Limb (tissue), 2 donors: ENCODE results near the gene CDK2AP2.
"Not testable (repeated sequence)": the region's sequence is repeated elsewhere in the genome, so short reads cannot be mapped to it uniquely, and the experiment has no call there.

ENCODE experiments used
- DNase-seq, 2 donors: peaks; one replicate each; pipeline ENCODE4 v3.0.0-alpha.2; 2016; ENCODE audit errors: extremely low spot score in 2 of 2

Gene CDK2AP2

DNA sequence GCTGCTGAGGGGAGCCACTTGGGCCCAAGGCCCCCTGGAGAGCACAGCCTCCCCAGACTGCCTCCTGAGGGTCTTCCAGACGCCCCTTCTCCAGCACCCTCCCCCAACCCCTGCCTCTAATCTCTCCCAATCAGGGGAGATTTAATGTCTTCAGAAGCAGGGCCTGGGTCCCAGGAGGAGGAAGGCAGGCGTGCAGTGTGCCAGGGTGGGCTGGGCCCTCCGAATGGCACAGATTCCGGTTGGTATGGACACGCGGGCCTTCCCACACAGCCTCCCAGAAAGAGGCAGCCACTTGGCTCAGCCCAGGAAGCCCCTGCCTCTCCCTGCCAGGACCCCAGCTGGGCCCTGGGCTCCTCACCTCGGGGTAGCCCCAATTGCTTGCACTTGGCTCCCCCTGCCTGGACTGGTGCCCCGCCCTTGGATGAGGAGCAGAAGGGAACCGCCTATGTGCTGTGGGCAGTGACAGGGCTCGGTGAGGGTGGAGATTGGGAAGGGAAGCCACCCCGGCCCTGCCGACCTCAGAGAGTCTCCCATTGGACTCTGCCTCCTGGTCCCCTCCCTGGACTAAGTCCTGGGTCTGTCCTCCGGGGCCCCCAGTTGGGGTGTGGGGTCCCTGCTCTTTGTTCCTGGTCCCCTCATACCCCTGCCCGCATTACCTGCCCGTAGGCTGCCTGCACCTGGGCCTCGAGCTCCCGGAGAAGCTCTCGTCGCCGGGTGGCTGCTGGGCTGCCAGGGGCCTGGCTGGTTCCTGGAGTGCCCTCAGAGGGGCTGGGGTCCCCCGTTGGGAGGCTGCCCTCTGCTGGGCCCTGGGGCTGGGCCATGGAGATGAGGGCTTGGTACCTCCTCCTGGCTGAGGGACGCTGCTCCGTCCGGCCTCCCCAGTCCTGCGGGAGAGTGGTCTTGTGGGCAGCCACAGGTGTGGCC lies 15.9 kb upstream of the CDK2AP2 start:
- DNase-seq: no peak

DNA sequence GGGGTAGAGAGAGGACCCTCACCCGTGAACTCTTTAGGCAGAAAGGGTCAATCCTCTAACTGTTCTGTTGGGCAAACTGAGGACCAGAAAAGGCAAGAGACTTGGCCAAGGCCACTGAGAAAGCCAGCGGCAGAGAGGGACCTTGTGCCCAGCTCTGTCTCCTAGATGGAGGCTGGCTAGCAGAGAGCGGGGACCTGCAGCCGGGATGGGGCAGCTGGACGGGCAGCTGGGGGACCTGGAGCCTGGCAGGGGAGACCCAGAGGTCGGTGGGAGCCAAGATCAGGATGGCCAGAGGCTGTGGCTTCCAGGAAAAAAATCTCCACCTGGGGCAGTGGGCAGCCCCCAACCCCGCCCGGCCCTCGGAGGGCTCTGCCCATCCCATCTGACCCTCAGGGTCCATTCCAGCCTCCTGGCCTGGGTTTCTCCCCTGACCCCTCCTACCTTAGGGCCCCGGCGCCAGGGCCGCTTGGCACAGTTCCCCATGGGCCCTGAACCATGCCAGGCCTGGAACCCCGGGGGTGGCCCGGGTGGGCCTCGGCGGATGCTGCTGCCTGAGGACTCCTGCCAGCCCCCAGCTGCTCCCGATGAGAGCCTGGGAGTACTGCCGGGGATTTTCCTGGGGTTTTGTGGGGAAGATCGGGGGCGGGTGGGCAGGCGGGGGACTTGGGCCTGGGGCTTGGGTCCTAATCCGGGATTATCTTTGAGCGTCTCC lies 15.0 kb upstream of the CDK2AP2 start, which contains the start of gene CABP2:
Gene CABP2 (minus strand): TSS at position 603 of the 712 bp plus-strand sequence. CDS start 120 bp downstream, at position 483.
- no peak for DNase-seq

DNA sequence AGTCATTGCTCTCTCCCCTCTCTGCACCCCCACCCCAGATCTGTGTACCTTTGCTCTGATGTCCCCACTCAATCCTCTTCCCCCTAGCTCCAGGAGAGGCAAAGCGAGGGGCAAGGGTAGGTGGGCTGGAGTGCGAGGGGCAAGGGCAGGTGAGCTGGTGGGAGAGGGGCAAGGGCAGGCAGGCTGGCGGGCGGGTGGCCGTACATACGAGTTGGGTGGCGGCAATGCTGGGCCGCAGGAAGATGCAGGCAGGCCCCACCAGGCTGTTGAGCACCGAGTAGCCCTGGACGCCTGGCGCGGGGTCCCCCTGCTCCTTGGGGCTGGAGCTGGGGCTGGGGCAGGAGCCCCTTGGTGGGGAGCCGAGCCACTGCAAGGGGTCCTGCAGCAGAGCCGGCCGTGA lies 14.4 kb upstream of the CDK2AP2 start:
- DNase-seq: no peak

DNA sequence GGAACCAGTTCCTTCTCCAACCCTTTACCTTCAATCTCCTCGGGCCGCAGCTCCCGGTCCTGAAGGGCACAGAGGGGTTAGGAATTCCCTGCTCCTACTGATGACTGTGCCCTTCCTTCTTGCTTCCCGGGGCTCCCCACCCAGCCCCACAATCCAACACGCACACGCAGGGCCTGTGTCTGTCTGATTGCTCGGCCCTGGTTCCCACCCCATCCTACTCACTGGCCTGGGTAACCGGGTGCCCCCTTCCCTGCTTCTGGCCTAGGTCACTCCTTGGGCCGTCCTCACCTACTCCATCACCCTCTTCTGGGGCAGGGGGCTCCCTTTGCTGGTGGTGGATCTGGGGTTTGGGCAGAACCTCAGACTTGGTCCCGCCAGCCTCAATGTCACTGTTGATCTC lies 14.0 kb upstream of the CDK2AP2 start:
- no peak for DNase-seq

DNA sequence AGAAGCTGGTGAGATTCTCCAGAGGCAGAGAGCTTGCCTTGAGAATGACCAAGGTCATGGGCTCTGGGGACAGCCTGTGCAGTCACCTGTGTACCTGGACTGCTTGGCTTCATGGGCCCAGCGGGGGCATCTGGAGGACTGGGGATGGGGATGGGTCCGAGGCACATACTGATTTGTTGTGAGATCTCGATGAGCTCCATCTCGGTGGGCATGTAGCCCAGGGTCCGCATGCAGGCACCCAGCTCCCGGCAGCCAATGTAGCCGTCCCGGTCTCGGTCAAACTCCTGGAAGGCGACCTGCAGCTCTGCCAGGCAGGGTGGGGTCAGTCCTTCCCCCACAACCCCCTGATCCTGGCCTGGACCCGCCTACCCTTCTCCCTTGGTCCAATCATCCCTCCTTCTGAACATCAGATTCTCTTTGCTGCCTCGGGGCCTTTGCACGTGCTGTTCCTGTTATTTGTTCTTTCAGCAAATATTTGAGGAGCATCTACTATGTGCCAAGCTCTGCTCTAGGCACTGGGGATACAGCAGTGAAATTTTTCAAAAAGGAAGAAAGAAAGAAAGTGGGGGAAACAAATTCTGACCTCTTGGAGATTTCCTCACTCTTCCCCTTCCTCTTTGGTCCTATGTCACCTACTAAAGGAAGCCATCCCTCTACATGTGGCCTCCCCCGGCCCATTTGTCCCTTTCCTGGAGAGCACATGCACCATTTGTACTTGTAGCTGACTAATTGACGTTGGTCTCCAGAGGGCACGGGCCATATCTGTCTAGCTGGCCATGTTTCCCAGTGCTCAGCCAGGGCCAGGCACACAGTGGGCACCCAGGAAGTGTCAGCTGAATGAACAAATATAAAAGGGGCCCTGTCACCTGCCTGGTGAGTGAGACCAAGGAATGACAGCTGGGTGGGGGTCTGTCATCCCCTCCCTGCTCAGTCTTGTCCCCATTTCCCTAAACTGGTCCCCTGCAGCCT lies 13.2 kb upstream of the CDK2AP2 start:
- DNase-seq: no peak

DNA sequence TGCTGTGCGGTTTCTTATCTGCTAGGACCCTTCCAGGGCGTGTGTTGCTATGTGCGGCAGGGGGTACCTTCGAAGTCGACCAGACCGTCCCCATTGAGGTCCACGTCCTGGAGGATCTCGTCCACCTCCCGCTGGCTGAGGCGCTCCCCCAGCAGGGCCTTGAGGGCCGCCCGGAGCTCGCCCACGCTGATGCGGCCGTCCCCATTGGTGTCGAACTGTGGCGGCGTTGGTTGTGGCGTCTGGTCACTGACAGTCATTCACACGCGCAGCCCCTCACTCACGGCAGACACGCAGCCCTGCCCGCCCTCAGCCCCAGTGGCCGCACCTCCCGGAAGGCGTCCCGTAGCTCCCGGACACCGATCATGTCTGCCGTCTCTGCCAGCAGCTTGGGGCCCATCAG lies 11.8 kb upstream of the CDK2AP2 start:
- DNase-seq: no peak

DNA sequence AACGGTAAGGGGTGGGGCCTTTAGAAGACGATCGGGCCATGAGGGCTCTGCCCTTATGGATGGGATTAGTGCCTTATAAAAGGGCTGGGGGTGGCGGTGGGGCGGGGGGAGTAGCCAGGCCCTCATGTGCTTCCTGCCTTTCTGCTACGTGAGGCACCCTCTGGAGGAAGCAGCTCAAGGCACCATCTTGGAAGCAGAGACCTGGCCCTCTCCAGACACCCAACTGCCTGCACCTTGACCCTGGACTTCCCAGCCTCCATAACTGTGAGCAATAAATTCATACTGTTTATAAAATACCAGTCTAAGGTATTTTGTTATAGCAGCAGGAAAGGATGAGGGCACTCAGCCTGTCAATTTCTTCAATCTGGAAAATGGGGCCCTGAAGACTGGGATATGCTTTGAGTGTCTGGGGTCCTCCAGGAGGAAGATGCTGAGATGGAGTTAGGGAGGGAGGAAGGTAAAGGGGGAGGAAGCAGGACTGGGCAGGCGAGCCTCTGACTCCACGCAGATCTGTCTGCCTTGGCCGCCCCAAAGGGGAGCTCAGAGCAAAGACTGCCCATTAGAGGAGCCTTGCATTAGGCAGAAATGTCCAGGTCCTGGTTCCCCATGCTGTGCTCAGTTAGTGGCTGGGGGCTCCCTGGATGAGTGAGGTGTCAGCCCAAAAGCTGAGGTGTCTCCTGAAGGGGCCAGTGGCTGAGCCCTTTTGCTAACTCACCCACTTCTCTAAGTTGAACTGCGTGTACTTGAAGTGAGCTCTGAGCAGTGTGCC lies 10.0 kb upstream of the CDK2AP2 start:
- no peak for DNase-seq

DNA sequence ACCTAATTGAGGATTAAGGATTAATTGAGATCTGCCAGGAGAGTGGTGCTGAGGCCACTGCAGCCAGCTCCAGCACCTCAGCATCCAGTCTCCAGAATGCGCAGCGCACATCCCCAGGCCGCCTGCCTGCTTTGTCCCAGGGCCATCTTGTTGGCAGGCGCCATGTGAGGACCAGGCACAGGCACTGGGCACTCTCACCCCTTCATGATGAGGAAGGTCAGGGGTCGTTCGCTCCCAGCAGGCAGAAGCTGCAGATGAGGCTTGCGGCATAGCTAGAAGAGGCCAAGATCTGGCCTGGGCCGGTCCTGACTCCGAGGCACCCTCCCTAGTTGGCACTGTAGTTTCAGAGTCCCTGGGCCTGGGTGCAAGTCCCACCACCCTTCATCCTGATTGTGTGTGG lies 8.8 kb upstream of the CDK2AP2 start:
- DNase-seq: no peak

DNA sequence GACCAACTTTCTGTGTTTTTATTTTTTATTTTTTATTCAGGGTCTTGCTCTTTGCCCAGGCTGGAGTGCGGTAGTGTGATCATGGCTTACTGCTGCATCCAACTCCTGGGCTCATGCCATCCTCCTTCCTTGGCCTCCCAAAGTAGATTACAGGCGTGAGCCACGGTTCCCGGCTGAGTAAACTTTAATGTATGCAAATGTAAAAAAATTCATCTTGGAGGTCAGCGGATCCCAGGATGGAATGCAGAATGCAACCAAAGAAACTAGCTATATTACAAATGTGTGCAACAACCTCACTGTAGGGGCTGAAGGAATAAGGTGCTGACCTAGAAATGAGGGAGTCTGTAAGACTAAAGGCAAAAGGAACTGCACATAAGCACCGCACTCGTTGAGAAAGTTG lies 6.2 kb upstream of the CDK2AP2 start:
- no peak for DNase-seq

DNA sequence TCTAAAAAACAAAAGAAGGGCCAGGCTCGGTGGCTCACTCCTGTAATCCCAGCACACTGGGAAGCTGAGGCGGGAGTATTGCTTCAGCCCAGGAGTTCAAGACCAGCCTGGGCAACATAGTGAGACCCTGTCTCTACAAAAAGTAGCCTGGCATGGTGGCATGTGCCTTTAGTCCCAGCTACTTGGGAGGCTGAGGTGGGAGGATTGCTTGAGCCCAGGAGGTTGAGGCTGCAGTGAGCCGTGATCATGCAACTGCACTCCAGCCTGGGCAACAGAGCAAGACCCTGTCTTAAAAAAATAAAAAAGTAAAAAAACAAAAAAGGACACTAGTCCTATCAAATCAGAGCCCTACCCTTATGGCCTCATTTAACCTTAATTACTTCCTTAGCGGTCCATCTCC lies 3.6 kb upstream of the CDK2AP2 start:
- not testable (repeated sequence) for DNase-seq

DNA sequence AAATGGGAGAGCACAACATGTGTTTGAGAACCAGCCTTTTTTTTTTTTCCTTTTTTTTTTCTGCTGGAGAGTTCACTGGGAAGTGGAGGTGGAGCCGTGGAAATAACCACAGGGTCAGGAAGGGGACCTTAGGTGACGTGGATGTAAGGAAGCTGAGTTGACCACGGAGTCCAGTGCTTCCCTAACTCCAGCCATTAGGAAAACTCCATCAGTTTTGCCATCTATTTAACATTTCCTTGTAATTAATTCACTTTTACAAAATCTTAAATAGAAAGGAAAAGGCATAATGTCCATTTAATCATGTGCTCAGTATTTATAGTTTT lies 2.0 kb upstream of the CDK2AP2 start:
- DNase-seq: no peak

DNA sequence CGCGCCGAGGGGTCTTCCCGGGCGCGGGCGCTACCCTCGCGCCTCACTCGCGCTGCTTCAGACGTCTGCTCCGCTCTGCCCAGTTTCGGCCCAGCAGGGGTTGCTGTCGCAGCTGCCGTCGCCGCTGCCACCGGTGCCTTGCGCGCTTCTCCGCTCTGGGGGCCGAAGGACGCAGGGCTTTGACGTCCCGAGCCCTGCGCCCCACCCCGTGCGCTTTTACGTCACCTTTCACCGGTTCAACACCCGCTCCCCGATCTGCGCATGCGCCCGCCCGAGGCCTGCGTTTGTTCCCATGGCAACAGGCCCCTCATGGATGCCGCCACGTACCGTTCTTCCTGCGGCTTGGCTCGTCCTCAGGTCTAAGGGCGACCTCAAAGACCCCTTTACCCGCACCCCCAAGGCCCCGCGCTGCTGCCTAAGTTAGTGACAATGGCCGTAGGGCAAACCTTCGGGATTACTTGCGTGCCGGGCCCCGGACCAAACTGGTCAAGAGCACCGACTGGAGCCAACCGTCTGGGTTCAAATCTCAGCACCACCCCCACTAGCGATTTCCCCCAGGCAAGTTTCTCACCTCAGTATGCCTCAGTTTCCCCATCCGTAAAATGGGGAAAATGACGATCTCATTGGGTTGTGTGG lies 642 bp upstream of the CDK2AP2 start:
- DNase-seq: peak; percentile 95 to 99

DNA sequence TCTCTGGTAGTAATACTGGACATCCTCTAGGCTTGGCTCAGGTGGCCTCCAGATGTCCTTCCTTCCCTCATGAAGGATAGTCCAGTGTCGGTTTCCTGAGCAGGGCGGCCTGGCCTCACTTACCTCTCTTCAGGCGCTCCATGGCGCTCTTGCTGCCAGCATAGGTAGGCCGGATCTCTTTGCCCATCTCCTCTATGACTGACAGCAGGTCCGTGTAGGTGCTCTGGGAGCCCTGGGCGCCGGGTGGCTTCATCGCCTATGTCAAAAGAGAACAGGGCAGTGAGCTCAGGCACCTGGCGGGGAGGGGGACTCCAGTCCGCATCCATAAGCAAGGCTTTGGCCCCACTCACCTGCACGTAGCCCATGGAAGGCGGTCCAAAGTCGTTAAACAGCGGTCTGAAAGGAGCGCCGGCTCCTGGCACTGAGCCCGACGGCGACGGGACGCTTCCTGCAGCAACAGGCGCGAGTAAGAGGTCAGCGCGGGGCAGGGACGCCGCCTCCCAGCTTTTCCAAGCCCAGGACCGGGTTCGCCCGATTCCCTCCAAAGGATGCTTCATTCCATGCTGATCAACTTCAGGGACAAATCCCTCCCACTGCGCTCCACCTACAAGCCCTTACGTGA lies 609 bp downstream of the CDK2AP2 start:
- peak in 1 of 2 donors; percentile 39 for DNase-seq

DNA sequence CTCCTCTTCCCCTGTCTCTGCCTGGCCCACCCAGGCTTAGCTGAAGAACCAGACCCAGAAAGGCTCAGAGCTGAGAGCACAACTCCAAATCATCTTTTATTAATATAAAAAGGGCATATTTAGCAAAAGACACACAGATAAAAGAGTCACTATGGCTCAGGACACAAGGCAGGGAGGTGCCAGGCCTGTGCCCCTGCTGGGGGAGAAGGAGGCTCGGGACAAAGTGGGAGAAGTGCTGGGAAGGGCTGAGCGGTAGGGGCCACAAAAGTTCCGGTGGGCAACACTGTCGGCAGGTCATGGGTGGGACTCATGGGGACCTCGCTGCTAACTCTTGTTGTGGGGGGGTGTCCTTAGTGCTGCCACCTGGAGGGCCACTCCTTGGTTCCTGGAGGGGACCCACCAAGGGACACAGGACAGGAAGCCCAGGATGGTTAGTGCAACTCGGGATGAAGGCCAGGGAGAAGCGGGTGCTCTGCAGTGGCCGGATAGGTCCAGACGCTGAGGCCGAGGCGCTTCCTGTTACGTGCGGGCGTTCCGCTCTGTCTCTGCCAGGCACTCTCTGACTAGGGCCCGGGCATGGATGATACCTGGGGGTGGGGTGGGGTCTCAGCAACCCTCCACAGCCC lies 1.4 kb downstream of the CDK2AP2 start:
- no peak for DNase-seq

DNA sequence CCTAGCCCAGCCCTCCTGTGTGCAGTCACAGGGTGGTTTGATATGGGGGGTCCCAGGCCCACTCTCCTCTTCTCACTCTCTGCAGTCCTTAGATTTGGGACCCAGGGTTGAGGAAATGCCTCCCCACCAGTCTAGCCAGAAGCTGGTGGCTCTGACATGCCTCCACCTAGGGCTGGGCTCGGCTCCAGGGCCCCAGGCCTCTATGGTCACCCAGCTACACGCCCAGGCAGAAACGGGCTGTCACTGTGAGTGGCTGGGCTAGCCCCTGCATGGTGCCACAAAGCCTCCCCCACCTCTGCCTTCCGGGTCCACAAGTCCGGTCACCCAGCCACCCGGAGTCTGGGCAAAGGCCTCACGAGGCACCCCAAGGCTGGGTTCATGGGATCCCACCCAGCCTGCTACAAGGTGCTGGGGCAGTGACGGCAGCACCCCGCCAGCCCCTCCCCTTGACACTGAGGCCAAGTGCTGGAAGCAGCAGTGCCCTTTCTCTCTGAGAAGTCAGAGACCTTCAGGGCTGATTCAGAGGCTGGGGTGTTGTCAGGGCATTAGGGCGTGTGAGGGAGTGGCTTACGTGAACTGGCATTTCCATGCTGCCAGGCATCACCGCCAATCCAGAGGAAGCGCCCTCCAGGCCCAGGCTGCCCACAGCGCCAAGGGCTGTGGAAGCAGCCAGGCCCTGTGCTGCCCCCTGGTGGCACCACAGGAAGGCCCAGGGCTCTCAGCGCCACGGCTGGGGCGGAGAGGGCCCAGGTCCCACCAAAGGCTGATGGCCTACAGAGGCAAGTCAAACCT lies 2.2 kb downstream of the CDK2AP2 start:
- peak; percentile 53 to 86 for DNase-seq

DNA sequence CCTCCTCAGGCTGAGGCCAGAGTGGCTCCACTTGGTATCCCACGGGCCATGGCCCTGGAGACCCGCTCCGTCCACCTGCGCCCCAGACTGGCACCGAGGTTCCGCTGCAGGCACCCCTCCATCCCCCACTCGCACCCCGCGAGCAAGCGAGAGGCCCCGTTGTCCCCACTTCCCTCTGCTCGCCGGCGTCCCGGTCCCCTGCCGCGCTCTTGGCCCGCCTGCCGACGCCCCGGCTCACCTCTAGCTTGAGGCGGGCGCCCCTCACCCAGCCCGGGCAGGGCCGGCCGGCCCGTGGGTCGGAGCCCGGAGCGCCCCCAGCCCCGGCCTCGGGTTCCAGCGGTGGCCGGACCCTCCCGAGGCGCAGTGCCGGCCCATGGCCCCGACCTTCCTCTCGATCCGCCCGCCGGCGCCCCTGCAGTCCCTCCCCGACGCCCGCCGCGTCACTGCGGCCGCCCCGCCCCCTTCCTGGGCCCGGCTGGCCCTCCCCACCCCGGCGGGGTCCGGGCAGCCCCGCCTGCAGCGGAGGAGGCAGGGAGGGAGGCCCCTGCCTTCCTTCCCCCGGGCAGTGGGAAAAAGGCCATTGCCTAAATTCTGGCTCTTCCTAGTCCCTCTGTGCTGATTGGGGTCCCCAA lies 2.9 kb downstream of the CDK2AP2 start, which contains the start of gene PITPNM1:
Gene PITPNM1 (minus strand): TSS at position 414 of the 632 bp plus-strand sequence. CDS start 1,183 bp downstream, outside the sequence.
- peak; percentile 34 to 81 for DNase-seq

DNA sequence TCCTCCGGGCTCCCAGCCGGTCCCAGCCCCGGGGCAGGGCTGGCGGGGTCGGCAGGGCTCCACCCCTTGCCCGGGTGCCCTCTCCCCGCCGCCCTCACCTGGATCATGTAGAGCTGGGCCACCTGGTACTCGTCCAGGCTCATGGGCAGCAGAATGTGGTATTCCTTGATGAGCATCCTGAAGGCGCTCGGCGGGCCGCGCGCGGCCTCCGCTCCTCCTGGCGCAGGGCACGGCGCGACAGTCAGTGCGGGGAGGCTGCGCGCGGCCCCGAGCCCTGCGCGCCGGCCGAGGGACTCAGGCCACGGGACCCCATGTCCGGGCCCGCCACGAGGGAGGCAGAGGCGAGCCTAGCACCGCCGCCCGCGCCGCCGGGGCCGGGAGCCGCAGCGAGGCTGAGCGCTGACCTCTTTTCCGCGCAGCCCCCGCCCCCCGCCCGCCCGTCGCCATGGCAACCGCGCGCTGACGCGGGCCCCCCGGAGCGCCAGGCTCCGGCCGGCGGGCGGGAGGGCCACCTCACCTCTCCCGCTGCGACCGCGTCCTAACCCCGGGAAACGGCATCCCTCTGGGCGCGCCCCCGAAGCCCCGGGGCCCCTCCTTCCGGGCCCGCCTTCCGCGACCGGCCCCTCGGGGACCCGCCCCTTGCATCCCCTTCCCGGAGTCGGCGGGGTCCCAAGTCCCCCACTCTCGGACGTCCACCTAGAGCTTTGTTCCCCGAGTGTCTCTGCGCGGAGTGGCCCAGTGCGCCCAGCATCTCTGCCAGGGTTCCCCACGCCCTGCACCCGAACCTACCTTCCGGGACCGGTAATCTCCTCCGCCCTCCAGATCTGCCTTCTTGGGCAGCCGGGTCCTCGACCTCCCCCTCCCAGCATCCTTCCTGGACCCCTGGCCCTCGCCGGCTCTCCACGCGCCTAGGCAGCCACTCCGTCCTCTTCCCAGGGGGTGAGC lies 3.7 kb downstream of the CDK2AP2 start:
- DNase-seq: peak in 1 of 2 donors; percentile 76
